ENCODE results near the gene MSRB2.

DNA sequence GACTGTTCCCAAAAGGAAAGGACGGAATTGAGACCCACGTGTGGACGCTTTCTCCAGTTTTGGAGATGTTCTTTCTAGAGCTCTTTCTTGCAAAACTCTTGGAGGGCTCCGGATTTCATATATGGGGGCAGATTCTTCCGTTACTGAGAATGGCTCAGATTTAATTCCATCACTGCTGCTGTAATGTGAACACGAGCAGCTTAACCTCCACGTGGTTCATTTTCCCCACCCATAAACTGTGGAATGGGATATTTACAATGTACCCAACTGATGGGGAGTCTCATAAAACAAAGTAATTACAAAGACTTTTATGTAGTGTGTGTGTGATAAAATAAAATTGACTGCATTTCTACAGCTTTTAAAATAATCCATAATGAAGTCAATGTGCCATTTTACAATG lies 15.1 kb upstream of the MSRB2 start:
- TF ChIP-seq, protein P1, sequence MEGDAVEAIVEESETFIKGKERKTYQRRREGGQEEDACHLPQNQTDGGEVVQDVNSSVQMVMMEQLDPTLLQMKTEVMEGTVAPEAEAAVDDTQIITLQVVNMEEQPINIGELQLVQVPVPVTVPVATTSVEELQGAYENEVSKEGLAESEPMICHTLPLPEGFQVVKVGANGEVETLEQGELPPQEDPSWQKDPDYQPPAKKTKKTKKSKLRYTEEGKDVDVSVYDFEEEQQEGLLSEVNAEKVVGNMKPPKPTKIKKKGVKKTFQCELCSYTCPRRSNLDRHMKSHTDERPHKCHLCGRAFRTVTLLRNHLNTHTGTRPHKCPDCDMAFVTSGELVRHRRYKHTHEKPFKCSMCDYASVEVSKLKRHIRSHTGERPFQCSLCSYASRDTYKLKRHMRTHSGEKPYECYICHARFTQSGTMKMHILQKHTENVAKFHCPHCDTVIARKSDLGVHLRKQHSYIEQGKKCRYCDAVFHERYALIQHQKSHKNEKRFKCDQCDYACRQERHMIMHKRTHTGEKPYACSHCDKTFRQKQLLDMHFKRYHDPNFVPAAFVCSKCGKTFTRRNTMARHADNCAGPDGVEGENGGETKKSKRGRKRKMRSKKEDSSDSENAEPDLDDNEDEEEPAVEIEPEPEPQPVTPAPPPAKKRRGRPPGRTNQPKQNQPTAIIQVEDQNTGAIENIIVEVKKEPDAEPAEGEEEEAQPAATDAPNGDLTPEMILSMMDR (IDR thresholded peaks at IDR 0.05): no peak
- no peak for TF ChIP-seq EP300 (IDR thresholded peaks at IDR 0.05)
